K562 (cell line): ENCODE data around the gene TSPAN14. TPM values are rescaled to one million over a fixed set of nuclear protein-coding genes. Genes with fewer than 3 reads are reported as not detected.

Experiments
- ATAC-seq: fragments of 200-7000 bp; cut with Tn5 transposase; 3 replicates; pipeline ENCODE4 v1.9.1; 2020; ENCODE audit warnings: moderate library complexity
- BruUV-seq: library from RNA; stranded (reverse); fragments of 400-500 nt; replicated peaks from 2 replicates; lab custom pipeline; 2021; lab: Mats Ljungman, UMichigan
- CTCF ChIA-PET: fragments of 300-600 bp; formaldehyde crosslinking; extraction: SDS; loops from one replicate; lab custom pipeline; 2021; ENCODE audit warnings: low intra/inter-chr PET ratio; lab: Yijun Ruan, JAX
- POLR2A ChIA-PET: fragments of 300-600, 350-650 bp; sonication (Branson Sonifier 250); formaldehyde crosslinking; extraction: SDS; loops from one replicate; lab custom pipeline; 2021; ENCODE audit warnings: antibody characterized with exemption, inconsistent platforms; lab: Yijun Ruan, JAX
- DNase-seq, 4 experiments: peaks; one replicate each; pipeline versions ENCODE4 v3.0.0 to v3.0.0-alpha.2; 2011 to 2018; ENCODE audit warnings: low spot score in 3 of 4, mixed read lengths in 3 of 4; ENCODE audit errors: extremely low read depth in 1 of 4
- FAIRE-seq: peaks from 2 replicates; lab custom pipeline; 2011; peaks lifted over from hg19 to GRCh38; lab: Jason Lieb, UNC
- H2AFZ ChIP-seq: 2 replicates; pipeline ENCODE4 v1.6.0; 2011; ENCODE audit warnings: low read depth, low read length, control low read depth, inconsistent platforms
- H3K27ac ChIP-seq: fragments of 200-600 bp; 3 replicates; pipeline ENCODE4 v1.8.0; 2011; ENCODE audit warnings: low read depth, mild to moderate bottlenecking, control low read depth, inconsistent platforms, low read length, moderate library complexity, mixed read lengths; ENCODE audit errors: extremely low read depth
- H3K27me3 ChIP-seq, 2 experiments: fragments of 300-600 bp in 1 of 2; 2 replicates in 1 of 2; 3 replicates in 1 of 2; pipeline versions ENCODE4 v1.6.0 to v1.8.0; 2011; ENCODE audit warnings: inconsistent platforms in 2 of 2, low read length in 2 of 2, mild to moderate bottlenecking in 1 of 2, mixed read lengths in 1 of 2, moderate library complexity in 1 of 2; ENCODE audit not compliant: control insufficient read depth in 2 of 2, insufficient read depth in 2 of 2
- H3K36me3 ChIP-seq: fragments of 300-600 bp; 3 replicates; pipeline ENCODE4 v1.8.0; 2011; ENCODE audit warnings: mild to moderate bottlenecking, low read length, inconsistent platforms; ENCODE audit not compliant: control insufficient read depth, insufficient read depth
- H3K4me1 ChIP-seq, 2 experiments: fragments of 200-600 bp in 1 of 2; replicated peaks in 1 of 2; 2 replicates in 1 of 2; 3 replicates in 1 of 2; pipeline versions ENCODE4 v1.5.1 to v1.8.0; 2011; ENCODE audit warnings: inconsistent platforms in 2 of 2, low read length in 2 of 2, mild to moderate bottlenecking in 1 of 2, mixed read lengths in 1 of 2, moderate library complexity in 1 of 2; ENCODE audit not compliant: control insufficient read depth in 2 of 2, insufficient read depth in 2 of 2
- H3K4me2 ChIP-seq: 2 replicates; pipeline ENCODE4 v1.6.1; 2011; ENCODE audit warnings: low read length, control low read depth, inconsistent platforms, mixed read lengths; ENCODE audit not compliant: insufficient read depth
- H3K4me3 ChIP-seq: fragments of 200-600 bp; sonication (generic), shearing (Covaris generic); 2 replicates; pipeline ENCODE4 v1.5.1; 2016; ENCODE audit warnings: control low read depth, inconsistent platforms
- H3K79me2 ChIP-seq: fragments of 200-600 bp; 3 replicates; pipeline ENCODE4 v1.8.0; 2011; ENCODE audit warnings: low read length, inconsistent platforms; ENCODE audit not compliant: control insufficient read depth, insufficient read depth
- H3K9ac ChIP-seq, 2 experiments: 2 replicates each; pipeline versions ENCODE4 v1.6.0 to v1.6.1; 2011; ENCODE audit warnings: low read depth in 2 of 2, low read length in 2 of 2, control low read depth in 1 of 2, inconsistent platforms in 1 of 2, mild to moderate bottlenecking in 1 of 2, mixed read lengths in 1 of 2; ENCODE audit not compliant: insufficient read depth in 1 of 2
- H3K9me1 ChIP-seq: one replicate; pipeline ENCODE4 v1.6.0; 2011; ENCODE audit warnings: inconsistent platforms, mild to moderate bottlenecking, low read length, moderate library complexity; ENCODE audit not compliant: control insufficient read depth, insufficient read depth
- H3K9me3 ChIP-seq: replicated peaks from 2 replicates; pipeline ENCODE4 v1.5.1; 2011; ENCODE audit warnings: low read depth, low read length, inconsistent platforms; ENCODE audit not compliant: control insufficient read depth, insufficient read depth
- H4K20me1 ChIP-seq: replicated peaks from 2 replicates; pipeline ENCODE4 v1.6.1; 2011; ENCODE audit warnings: low read length, inconsistent platforms, mixed read lengths; ENCODE audit not compliant: control insufficient read depth, insufficient read depth
- CBFB ChIP-seq: sonication (generic); formaldehyde crosslinking; IDR thresholded peaks from 2 replicates; pipeline ENCODE4 v1.4.0; 2020; ENCODE audit warnings: mild to moderate bottlenecking, missing genetic modification reagents
- DMBX1 ChIP-seq: fragments of 250-450 bp; sonication (Bioruptor Pico); IDR thresholded peaks from 2 replicates; pipeline ENCODE4 v1.8.0; 2022; ENCODE audit warnings: inconsistent platforms, mild to moderate bottlenecking, moderate library complexity, borderline replicate concordance
- ESRRA ChIP-seq: fragments of 450-650 bp; IDR thresholded peaks from 2 replicates; pipeline ENCODE4 v1.6.1; 2014; ENCODE audit warnings: low read depth, mild to moderate bottlenecking, moderate library complexity, borderline replicate concordance
- GTF2A2 ChIP-seq: IDR thresholded peaks from 2 replicates; pipeline ENCODE4 v1.6.1; 2016; ENCODE audit warnings: mild to moderate bottlenecking, missing genetic modification characterization, missing compliant biosample characterization
- HBP1 ChIP-seq: fragments of 450-650 bp; formaldehyde crosslinking; IDR thresholded peaks from 2 replicates; pipeline ENCODE4 v1.4.0; 2022; ENCODE audit warnings: missing genetic modification characterization
- NEUROD1 ChIP-seq: fragments of 150-350 bp; IDR thresholded peaks from 2 replicates; pipeline ENCODE4 v1.6.1; 2014; ENCODE audit warnings: borderline replicate concordance, low read length, low read depth; ENCODE audit not compliant: partially characterized antibody
- PPARD ChIP-seq: fragments of 250-450 bp; sonication (Bioruptor Pico); IDR thresholded peaks from 2 replicates; pipeline ENCODE4 v1.8.0; 2022; ENCODE audit warnings: inconsistent platforms, mild to moderate bottlenecking, moderate library complexity
- TAF1 ChIP-seq: IDR thresholded peaks from 2 replicates; pipeline ENCODE4 v1.6.1; 2011; ENCODE audit warnings: mild to moderate bottlenecking, low read length, moderate library complexity; ENCODE audit not compliant: insufficient read depth, control insufficient read depth, severe bottlenecking; ENCODE audit errors: extremely low read depth
- ZBTB17 ChIP-seq: fragments of 450-650 bp; formaldehyde crosslinking; IDR thresholded peaks from 2 replicates; pipeline ENCODE4 v1.4.0; 2020; ENCODE audit warnings: mild to moderate bottlenecking
- WGBS: fragments of 100-300 bp; shearing (Covaris generic); methylation state at CpG from one replicate; pipeline ENCODE4 v1.1.6; 2016; ENCODE audit warnings: low coverage, mixed read lengths; ENCODE audit not compliant: insufficient coverage; ENCODE audit errors: missing lambda C conversion rate; 5-methylcytosine and 5-hydroxymethylcytosine counted together
- in situ Hi-C: fragments of 300-500 bp; cut with MboI; formaldehyde crosslinking; loops from 4 replicates; pipeline ENCODE4 v1.15.0; 2018; ENCODE audit warnings: inconsistent platforms, mixed read lengths
- intact Hi-C: fragments of 100-400 bp; cut with micrococcal nuclease; formaldehyde crosslinking; loops from 2 replicates; pipeline ENCODE4 v1.14.2; 2022
- polyA plus RNA-seq, 8 experiments: library from polyadenylated mRNA; depleted of rRNA in 4 of 8; stranded (reverse) in 5 of 8; unstranded in 3 of 8; fragments of >200 nt; fragmentation: Nextera tagmentation in 2 of 8; fragmentation: Illumina TruSeq in 1 of 8; extraction: Ambion mirVana in 2 of 8; extraction: Trizol in 1 of 8; gene quantifications; 2 replicates each; pipeline versions ENCODE4 v1.2.1 to v1.2.3, GENCODE V29; 2011 to 2014; ENCODE audit warnings: inconsistent platforms in 1 of 8, missing spikeins in 1 of 8
- total RNA-seq, 7 experiments: library from RNA; depleted of rRNA in 6 of 7; stranded (reverse); fragments of >200 nt in 6 of 7; fragmentation: Illumina TruSeq in 2 of 7; extraction: Trizol in 2 of 7; gene quantifications; 2 replicates each; pipeline versions ENCODE4 v1.2.1 to v1.2.3, GENCODE V29; 2011 to 2021; ENCODE audit warnings: low replicate concordance in 1 of 7
- TF ChIP-seq, protein P1 (sequence below): sonication (generic); formaldehyde crosslinking; IDR thresholded peaks from 2 replicates; pipeline ENCODE4 v1.8.1; 2023; ENCODE audit warnings: mild to moderate bottlenecking, missing genetic modification reagents
- TF ChIP-seq, protein P2 (sequence below): fragments of 450-650 bp; formaldehyde crosslinking; IDR thresholded peaks from 2 replicates; pipeline ENCODE4 v1.4.0; 2020; ENCODE audit warnings: mild to moderate bottlenecking, moderate library complexity

Gene TSPAN14
- total and polyA plus RNA-seq, 9 of the 15 experiments (the other 6 are each of a cell fraction or from before 2014, with no cell fraction given), result 5.8 to 92.9 (median 23.3) TPM

- TF ChIP-seq, protein P1, sequence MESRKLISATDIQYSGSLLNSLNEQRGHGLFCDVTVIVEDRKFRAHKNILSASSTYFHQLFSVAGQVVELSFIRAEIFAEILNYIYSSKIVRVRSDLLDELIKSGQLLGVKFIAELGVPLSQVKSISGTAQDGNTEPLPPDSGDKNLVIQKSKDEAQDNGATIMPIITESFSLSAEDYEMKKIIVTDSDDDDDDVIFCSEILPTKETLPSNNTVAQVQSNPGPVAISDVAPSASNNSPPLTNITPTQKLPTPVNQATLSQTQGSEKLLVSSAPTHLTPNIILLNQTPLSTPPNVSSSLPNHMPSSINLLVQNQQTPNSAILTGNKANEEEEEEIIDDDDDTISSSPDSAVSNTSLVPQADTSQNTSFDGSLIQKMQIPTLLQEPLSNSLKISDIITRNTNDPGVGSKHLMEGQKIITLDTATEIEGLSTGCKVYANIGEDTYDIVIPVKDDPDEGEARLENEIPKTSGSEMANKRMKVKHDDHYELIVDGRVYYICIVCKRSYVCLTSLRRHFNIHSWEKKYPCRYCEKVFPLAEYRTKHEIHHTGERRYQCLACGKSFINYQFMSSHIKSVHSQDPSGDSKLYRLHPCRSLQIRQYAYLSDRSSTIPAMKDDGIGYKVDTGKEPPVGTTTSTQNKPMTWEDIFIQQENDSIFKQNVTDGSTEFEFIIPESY (CRISPR knock-in tag), result 0 out of 2 replicates have a peak, but pooled peaks have one; percentile 19
- TF ChIP-seq, all 486 proteins: peak for 4
Observed at GRCh38 chr10:80509403-80510161, 55.5 kb downstream of the TSPAN14 start (continued).

- Histone ChIP-seq H3K9me1 (peaks cover 3% of the 10 kb centered on the region), H3K4me3 (no peak overlapping the region), H3K27ac (no peak overlapping the region), H3K4me1 (peaks cover 0 to 6% of the 10 kb centered on the region in 2 experiments; a peak in 1 of 5 replicates), H3K27me3 (no peaks in the 10 kb centered on the region), H3K79me2 (peaks cover 11% of the 10 kb centered on the region; the same call in 2 of the 3 replicates), H3K9me3 (no peaks in the 10 kb centered on the region), H3K9ac (0 out of 4 replicates have a peak overlapping the region, but pooled peaks of 1 of the 2 experiments have one; percentile 36), H2AFZ (no peak overlapping the region), H3K4me2 (no peak overlapping the region), H4K20me1 (no peaks in the 10 kb centered on the region), H3K36me3 (peaks cover 93% of the 10 kb centered on the region)
- ChIA-PET CTCF (no interaction called here), POLR2A (no interaction called here)
- in situ Hi-C loops (no loop called here), intact Hi-C loops (no loop called here)
- DNase-seq (no peak), FAIRE-seq (no peak), ATAC-seq (no peak)
- no TSS peak for BruUV-seq
- WGBS, result 90% methylated on average over 10 of the region's 10 CpGs
- TF ChIP-seq ESRRA (no peak), TAF1 (no peak), ZBTB17 (CRISPR knock-in tag) (no peak), DMBX1 (no peak), PPARD (CRISPR knock-in tag) (no peak), CBFB (no peak), HBP1 (CRISPR knock-in tag) (no peak), NEUROD1 (no peak), GTF2A2 (no peak)
- TF ChIP-seq, protein P2, sequence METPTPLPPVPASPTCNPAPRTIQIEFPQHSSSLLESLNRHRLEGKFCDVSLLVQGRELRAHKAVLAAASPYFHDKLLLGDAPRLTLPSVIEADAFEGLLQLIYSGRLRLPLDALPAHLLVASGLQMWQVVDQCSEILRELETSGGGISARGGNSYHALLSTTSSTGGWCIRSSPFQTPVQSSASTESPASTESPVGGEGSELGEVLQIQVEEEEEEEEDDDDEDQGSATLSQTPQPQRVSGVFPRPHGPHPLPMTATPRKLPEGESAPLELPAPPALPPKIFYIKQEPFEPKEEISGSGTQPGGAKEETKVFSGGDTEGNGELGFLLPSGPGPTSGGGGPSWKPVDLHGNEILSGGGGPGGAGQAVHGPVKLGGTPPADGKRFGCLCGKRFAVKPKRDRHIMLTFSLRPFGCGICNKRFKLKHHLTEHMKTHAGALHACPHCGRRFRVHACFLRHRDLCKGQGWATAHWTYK, result no peak
Observed at GRCh38 chr10:80512031-80512526, 58.0 kb downstream of the TSPAN14 start.
